A673 (cell line): ENCODE results near the gene TTC16. TPM values are rescaled to one million over a fixed set of nuclear protein-coding genes. Genes with fewer than 3 reads are reported as not detected.

Source experiments
- BruUV-seq: library from RNA; stranded (reverse); fragments of 400-500 nt; replicated peaks from 2 replicates; lab custom pipeline; 2021; lab: Mats Ljungman, UMichigan
- CTCF ChIA-PET: fragments of 300-600 bp; sonication (Branson Sonifier 250); formaldehyde crosslinking; loops from one replicate; lab custom pipeline; 2022; ENCODE audit warnings: antibody characterized with exemption; lab: Charles Lee
- POLR2A ChIA-PET: fragments of 300-600 bp; sonication (Branson Sonifier 250); formaldehyde crosslinking; loops from one replicate; lab custom pipeline; 2022; ENCODE audit warnings: antibody characterized with exemption; ENCODE audit not compliant: low non-redundant PET; lab: Charles Lee
- DNase-seq: peaks from one replicate; pipeline ENCODE4 v3.0.0-alpha.2; 2015; ENCODE audit warnings: low spot score
- H3K27ac ChIP-seq: fragments of 200-600 bp; sonication (generic); 2 replicates; pipeline ENCODE4 v1.5.1; 2016; ENCODE audit warnings: mixed run types, low read depth, mild to moderate bottlenecking, mixed read lengths, antibody characterized with exemption, low read length; ENCODE audit not compliant: poor library complexity, severe bottlenecking
- H3K27me3 ChIP-seq: fragments of 200-600 bp; sonication (generic); replicated peaks from 2 replicates; pipeline ENCODE4 v1.6.1; 2017; ENCODE audit warnings: mixed run types, low read depth, mild to moderate bottlenecking, mixed read lengths, antibody characterized with exemption, low read length; ENCODE audit not compliant: insufficient read depth, poor library complexity
- H3K36me3 ChIP-seq: fragments of 200-600 bp; sonication (generic); 2 replicates; pipeline ENCODE4 v1.6.1; 2016; ENCODE audit warnings: mixed run types, mild to moderate bottlenecking, mixed read lengths, antibody characterized with exemption, low read length; ENCODE audit not compliant: insufficient read depth, poor library complexity, severe bottlenecking
- H3K4me1 ChIP-seq: fragments of 200-600 bp; sonication (generic); 2 replicates; pipeline ENCODE4 v1.6.1; 2017; ENCODE audit warnings: mixed run types, mild to moderate bottlenecking, mixed read lengths, antibody characterized with exemption, low read length; ENCODE audit not compliant: insufficient read depth, poor library complexity, severe bottlenecking
- H3K4me3 ChIP-seq: fragments of 200-600 bp; sonication (generic); 2 replicates; pipeline ENCODE4 v1.5.1; 2016; ENCODE audit warnings: low read depth, mixed run types, mild to moderate bottlenecking, mixed read lengths, low read length; ENCODE audit not compliant: poor library complexity, severe bottlenecking
- H3K9me3 ChIP-seq: fragments of 200-600 bp; sonication (generic); 2 replicates; pipeline ENCODE4 v1.6.1; 2016; ENCODE audit warnings: mixed run types, low read depth, mild to moderate bottlenecking, mixed read lengths, antibody characterized with exemption, low read length; ENCODE audit not compliant: poor library complexity, severe bottlenecking
- CTCF ChIP-seq: fragments of 300-800, 200-600 bp; sonication (generic); conservative IDR thresholded peaks from 2 replicates; pipeline ENCODE4 v1.5.1; 2017; ENCODE audit warnings: low read depth, mild to moderate bottlenecking, antibody characterized with exemption, low read length, moderate library complexity, mixed read lengths
- EZH2 ChIP-seq: fragments of 200-600 bp; sonication (generic); IDR thresholded peaks from 2 replicates; pipeline ENCODE4 v1.6.1; 2017; ENCODE audit warnings: borderline replicate concordance, low read depth, mild to moderate bottlenecking, mixed read lengths, antibody characterized with exemption, low read length; ENCODE audit not compliant: poor library complexity, severe bottlenecking
- intact Hi-C: fragments of 100-400 bp; cut with micrococcal nuclease; formaldehyde crosslinking; loops from one replicate; pipeline ENCODE4 v1.10.0; 2022; ENCODE audit not compliant: unreplicated experiment
- total RNA-seq: library from RNA; stranded (reverse); gene quantifications from 2 replicates; pipeline ENCODE4 v1.2.3, GENCODE V29; 2021

Gene TTC16
- total RNA-seq, 1 experiment from 2014 or later: not detected

GRCh38 chr9:127730799-127731410, 15.0 kb downstream of the TTC16 start:
- ChIA-PET POLR2A (no interaction called here), CTCF (no interaction called here)
- no peaks in the 10 kb centered on the region for H3K27me3 ChIP-seq
- no TSS peak for BruUV-seq
- H3K27ac ChIP-seq: no peak overlapping the region
- H3K9me3 ChIP-seq: no peaks in the 10 kb centered on the region
- H3K36me3 ChIP-seq: no peaks in the 10 kb centered on the region
- DNase-seq: no peak
- H3K4me1 ChIP-seq: peaks cover 10% of the 10 kb centered on the region
- intact Hi-C loops: no loop called here
- H3K4me3 ChIP-seq: no peak overlapping the region
- TF ChIP-seq CTCF: no peak
- no peak for TF ChIP-seq EZH2

GRCh38 chr9:127731938-127732337, 16.1 kb downstream of the TTC16 start:
- Histone ChIP-seq H3K36me3 (no peaks in the 10 kb centered on the region), H3K27ac (no peak overlapping the region), H3K9me3 (no peaks in the 10 kb centered on the region), H3K4me3 (no peak overlapping the region), H3K27me3 (no peaks in the 10 kb centered on the region), H3K4me1 (peaks cover 10% of the 10 kb centered on the region)
- DNase-seq: no peak
- CTCF ChIA-PET: no interaction called here
- BruUV-seq: no TSS peak
- no peak for TF ChIP-seq EZH2
- TF ChIP-seq CTCF: no peak
- POLR2A ChIA-PET: no interaction called here
- intact Hi-C loops: no loop called here

- no TSS peak for BruUV-seq
- TF ChIP-seq CTCF: no peak
- TF ChIP-seq EZH2: no peak
- H3K4me1 ChIP-seq: peaks cover 10% of the 10 kb centered on the region
- H3K27me3 ChIP-seq: no peaks in the 10 kb centered on the region
- no peak for DNase-seq
- no peaks in the 10 kb centered on the region for H3K9me3 ChIP-seq
- POLR2A ChIA-PET: no interaction called here
- intact Hi-C loops: no loop called here
- CTCF ChIA-PET: no interaction called here
- no peak overlapping the region for H3K4me3 ChIP-seq
- no peak overlapping the region for H3K27ac ChIP-seq
- H3K36me3 ChIP-seq: no peaks in the 10 kb centered on the region
Measured at GRCh38 chr9:127732444-127732843, 16.6 kb downstream of the TTC16 start.
